Bladder microvascular endothelial cell (primary cell): Measurements from ENCODE around the gene CDKN2B. TPM values are rescaled to one million over a fixed set of nuclear protein-coding genes. Genes with fewer than 3 reads are reported as not detected.

Source experiments
- total RNA-seq: library from RNA; depleted of rRNA; stranded (reverse); fragments of >200 nt; gene quantifications from 2 replicates; pipeline ENCODE4 v1.2.3, GENCODE V29; 2014

The CDKN2B gene, protein sequence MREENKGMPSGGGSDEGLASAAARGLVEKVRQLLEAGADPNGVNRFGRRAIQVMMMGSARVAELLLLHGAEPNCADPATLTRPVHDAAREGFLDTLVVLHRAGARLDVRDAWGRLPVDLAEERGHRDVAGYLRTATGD
- total RNA-seq = 3.1 and 4.1 TPM in 2 replicates

GRCh38 chr9:22008717-22009505 is at the start of gene CDKN2B:
Gene CDKN2B (minus strand): TSS chr9:22009305. CDS start chr9:22008953, 352 bp downstream.

GRCh38 chr9:21994556-21995005 is 14.5 kb downstream of the CDKN2B start, which contains the start of gene CDKN2B-AS1:
Gene CDKN2B-AS1 (plus strand): TSS chr9:21994791.

DNA sequence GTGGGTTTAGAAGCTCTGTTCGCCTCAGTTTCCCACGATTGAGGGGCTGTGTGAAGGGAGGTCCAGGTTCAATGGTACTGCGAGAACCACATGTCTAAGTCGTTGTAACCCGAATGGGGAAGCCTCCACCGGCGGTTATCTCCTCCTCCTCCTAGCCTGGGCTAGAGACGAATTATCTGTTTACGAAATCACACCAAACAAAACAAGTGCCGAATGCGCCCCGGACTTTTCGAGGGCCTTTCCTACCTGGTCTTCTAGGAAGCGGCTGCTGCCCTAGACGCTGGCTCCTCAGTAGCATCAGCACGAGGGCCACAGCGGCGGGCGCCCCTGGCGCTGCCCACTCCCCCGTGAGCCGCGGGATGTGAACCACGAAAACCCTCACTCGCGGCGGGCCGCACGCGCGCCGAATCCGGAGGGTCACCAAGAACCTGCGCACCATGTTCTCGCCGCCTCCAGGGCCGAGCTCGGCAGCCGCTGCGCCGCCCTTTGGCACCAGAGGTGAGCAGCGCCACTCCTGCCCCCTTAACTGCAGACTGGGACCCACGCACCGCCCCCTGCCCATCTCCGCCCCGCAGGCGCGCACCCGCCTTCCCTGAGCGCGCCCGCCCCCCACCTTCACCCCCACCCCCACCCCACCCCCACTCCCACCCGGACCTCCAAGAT is 15.1 kb downstream of the CDKN2B start, which contains the start of gene CDKN2A:
CDKN2A (minus strand) TSS at position 500 of the 663 bp plus-strand sequence.

Other genes with a start within 250 kb of the CDKN2B start
- gene MTAP, start 206.7 kb downstream of the CDKN2B start, total RNA-seq = 12.0 and 25.6 TPM in 2 replicates
- 1.3 and 5.4 TPM in 2 replicates for gene CDKN2A, start 14.9 kb downstream of the CDKN2B start, total RNA-seq
- gene CDKN2B-AS1, start 14.5 kb downstream of the CDKN2B start, total RNA-seq = 0.49 and 1.9 TPM in 2 replicates